AG04450 (cell line): ENCODE measurements around the gene PGAP6. TPM values are rescaled to one million over a fixed set of nuclear protein-coding genes. Genes with fewer than 3 reads are reported as not detected.
A peak's percentile ranks its signal among the peaks of the same experiment; 100 is the strongest.

Experiments used
- CTCF ChIA-PET: fragments of 300-600, 350-600 bp; formaldehyde crosslinking; extraction: SDS; loops from one replicate; lab custom pipeline; 2022; ENCODE audit warnings: antibody characterized with exemption, inconsistent platforms; lab: Charles Lee
- POLR2A ChIA-PET: fragments of 350-600 bp; formaldehyde crosslinking; extraction: SDS; loops from one replicate; lab custom pipeline; 2021; ENCODE audit warnings: antibody characterized with exemption, inconsistent platforms; lab: Yijun Ruan, JAX
- DNase-seq: peaks from one replicate; pipeline ENCODE4 v3.0.0-alpha.2; 2011; ENCODE audit warnings: low read depth, low spot score
- H3K27ac ChIP-seq: one replicate; pipeline ENCODE4 v1.5.1; 2012; ENCODE audit warnings: low read depth, low read length, control low read depth
- H3K27me3 ChIP-seq: one replicate; pipeline ENCODE4 v1.6.0; 2012; ENCODE audit warnings: low read length; ENCODE audit not compliant: control insufficient read depth, insufficient read depth
- H3K4me3 ChIP-seq: 2 replicates; pipeline ENCODE4 v1.5.1; 2011; ENCODE audit warnings: mild to moderate bottlenecking, low read depth, low read length, control low read depth
- H3K9me3 ChIP-seq: 2 replicates; pipeline ENCODE4 v1.5.1; 2012; ENCODE audit warnings: low read length; ENCODE audit not compliant: control insufficient read depth, insufficient read depth
- polyA plus RNA-seq: library from polyadenylated mRNA; depleted of rRNA; stranded (reverse); fragments of >200 nt; gene quantifications from 2 replicates; pipeline ENCODE4 v1.2.3, GENCODE V29; 2011
- TF ChIP-seq, protein P1 (sequence below): IDR thresholded peaks from 2 replicates; pipeline ENCODE4 v1.5.1; 2011; ENCODE audit warnings: low read depth, low read length, control low read depth, inconsistent platforms

The PGAP6 gene
- polyA plus RNA-seq, 1 experiment, result 40.8 TPM

- no peak overlapping the region for H3K27ac ChIP-seq
- ChIA-PET POLR2A (no interaction called here), CTCF (interaction anchor here (1.5 kb wide), 1 partner anchor 8 kb away, joined by 3 read pairs; no protein-coding TSS in a partner anchor)
- no peak for DNase-seq
- no peaks in the 10 kb centered on the region; the same call in 1 of the 2 replicates for H3K9me3 ChIP-seq
- no peak overlapping the region for H3K4me3 ChIP-seq
- TF ChIP-seq, protein P1, sequence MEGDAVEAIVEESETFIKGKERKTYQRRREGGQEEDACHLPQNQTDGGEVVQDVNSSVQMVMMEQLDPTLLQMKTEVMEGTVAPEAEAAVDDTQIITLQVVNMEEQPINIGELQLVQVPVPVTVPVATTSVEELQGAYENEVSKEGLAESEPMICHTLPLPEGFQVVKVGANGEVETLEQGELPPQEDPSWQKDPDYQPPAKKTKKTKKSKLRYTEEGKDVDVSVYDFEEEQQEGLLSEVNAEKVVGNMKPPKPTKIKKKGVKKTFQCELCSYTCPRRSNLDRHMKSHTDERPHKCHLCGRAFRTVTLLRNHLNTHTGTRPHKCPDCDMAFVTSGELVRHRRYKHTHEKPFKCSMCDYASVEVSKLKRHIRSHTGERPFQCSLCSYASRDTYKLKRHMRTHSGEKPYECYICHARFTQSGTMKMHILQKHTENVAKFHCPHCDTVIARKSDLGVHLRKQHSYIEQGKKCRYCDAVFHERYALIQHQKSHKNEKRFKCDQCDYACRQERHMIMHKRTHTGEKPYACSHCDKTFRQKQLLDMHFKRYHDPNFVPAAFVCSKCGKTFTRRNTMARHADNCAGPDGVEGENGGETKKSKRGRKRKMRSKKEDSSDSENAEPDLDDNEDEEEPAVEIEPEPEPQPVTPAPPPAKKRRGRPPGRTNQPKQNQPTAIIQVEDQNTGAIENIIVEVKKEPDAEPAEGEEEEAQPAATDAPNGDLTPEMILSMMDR, result no peak
- H3K27me3 ChIP-seq, result no peaks in the 10 kb centered on the region
Observed at GRCh38 chr16:354291-354881, 27.4 kb downstream of the PGAP6 start.

DNA sequence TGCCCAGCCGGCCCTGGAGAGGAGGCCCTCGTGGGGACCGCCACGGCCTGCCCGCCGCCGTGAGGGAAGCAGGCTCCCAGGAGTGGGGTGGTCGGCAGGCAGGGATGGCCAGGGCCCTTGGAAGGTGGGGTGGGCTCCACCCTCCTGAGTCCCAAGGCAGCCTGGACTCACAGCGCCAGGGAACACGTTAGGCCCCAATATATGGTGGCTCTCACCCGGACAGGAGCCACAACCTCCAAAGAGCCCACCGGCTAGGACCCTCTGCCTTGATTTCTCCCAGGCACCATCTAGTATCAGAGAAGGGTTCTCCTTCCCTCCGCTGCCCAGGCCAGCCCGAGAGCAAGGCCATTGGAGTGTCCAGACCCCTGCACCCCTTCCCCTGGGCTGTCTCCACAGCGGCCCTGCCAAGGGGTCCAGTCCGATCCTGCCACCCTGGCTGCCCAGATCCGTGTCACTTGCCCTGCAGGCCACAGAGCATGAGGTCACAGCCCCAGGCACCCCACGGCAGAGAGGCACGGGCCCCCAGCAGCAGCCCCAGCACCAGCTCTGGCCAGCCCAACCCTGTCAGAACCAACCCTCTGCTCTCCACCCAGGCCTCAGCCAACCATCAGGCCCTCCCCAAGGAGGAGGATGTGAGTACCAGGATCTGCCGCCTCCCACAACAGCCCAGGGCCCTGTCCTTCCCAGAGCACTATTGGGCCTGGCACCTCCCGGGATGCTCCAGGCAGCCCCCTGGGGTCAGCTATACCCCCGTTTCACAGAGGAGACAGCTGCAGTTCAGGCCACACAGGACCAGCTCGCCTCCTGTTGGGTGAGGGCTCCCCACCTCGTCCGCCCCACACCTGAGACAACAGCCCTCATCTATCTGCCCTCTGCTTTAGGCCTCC is 28.1 kb downstream of the PGAP6 start:
- ChIA-PET CTCF (interaction anchor here (0.6 to 1.5 kb wide), 13 partner anchors 9 to 275 kb away, joined by 3 to 13 read pairs (median 4); partner anchors contain the start of gene LUC7L), POLR2A (interaction anchor here (0.6 to 1.0 kb wide), 3 partner anchors 17 to 242 kb away, joined by 3 to 4 read pairs (median 4); partner anchors contain the start of gene MRPL28)
- Histone ChIP-seq H3K27ac (no peak overlapping the region), H3K9me3 (no peaks in the 10 kb centered on the region; the same call in 1 of the 2 replicates), H3K4me3 (peak overlapping the region; percentile 44), H3K27me3 (no peaks in the 10 kb centered on the region)
- TF ChIP-seq, protein P1, result no peak
- DNase-seq, result no peak

DNA sequence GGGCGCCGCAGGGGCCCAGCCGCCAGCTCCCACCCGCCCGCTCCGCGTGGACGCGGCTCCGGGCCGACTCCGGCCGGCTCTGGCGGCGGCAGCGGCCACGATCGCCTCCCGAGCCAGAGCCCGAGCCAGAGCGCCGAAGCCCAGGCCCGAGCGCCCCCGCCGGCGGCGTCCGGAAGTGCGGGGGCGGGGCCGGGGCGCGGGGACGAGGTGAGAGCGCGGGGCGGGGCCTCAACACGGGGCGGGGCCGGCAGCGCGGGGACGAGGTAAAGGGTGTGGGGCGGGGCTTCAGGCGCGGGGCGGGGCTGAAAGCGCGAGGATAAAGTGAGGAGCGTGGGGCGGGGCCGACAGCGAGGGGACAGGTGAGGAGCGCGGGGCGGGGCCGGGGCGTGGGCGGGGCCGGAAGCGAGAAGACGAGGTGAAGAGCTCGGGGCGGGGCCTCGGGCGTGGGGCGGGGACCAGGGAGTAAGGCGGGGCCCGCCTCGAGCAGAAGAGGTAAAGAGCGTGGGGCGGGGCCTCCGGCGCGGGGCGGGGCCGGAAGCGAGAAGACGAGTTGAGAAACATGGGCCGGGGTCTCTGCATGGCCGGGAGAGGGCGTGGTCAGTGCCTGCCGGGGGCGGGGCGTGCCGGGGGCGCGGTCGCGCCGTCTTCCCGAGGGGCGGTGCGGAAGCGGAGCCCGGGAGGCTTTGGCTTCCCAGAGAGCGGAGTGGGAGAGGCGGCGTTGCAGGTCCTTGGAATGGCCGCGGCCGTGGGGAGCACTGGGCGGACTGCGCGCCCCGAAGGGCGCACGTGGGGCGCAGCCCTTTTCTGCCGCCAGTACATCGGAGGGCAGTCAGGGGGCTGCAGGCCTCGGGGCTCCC is 29.0 kb downstream of the PGAP6 start, which contains the start of gene AXIN1:
TSS of gene AXIN1 (minus strand) at position 177 of the 857 bp plus-strand sequence. CDS start 5,698 bp downstream, outside the sequence.
- H3K27ac ChIP-seq, result no peak within 1 kb of the TSS
- H3K4me3 ChIP-seq, result peak within 1 kb of the TSS; percentile 72

DNA sequence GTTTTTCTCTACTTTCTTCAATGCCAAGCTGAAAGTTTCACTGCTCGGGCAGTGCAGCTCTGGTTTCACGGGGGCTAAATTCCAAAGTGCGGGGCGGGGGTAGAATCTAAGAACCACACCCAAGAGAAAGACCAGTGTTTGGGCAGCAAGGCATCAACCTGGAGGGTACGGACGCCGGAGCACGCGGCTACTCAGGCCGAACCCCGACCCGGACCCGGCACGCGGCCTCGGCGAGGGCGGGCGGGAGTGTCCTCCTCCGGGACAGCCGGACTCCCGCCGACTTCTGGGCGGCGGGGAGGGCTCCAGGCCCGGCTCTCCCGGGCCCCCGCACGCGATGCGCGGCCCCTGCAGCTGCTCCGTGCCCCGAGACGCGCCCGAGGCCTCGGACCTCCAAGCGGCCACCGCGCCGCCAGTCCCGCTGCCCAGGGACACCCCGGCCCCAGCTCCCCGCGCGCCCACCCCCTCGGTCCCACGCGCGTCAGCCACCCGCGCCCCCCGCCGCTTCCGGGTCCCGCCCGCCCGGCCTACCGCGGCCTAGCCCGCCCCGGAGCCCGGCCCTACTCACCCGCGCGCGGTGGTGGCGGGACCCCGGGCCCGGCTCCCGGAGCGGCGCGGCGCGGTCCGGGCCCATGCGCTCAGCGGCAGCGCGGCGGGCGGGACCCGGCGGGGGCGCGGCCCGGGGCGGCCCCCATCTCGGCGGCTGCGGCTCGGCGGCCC is 29.8 kb downstream of the PGAP6 start:
- POLR2A ChIA-PET, result interaction anchor here (0.6 to 1.0 kb wide), 7 partner anchors 10 to 240 kb away, joined by 3 to 4 read pairs (median 3); partner anchors contain the start of genes LUC7L and MRPL28
- peak overlapping the region; percentile 72 for H3K4me3 ChIP-seq
- H3K27me3 ChIP-seq, result no peaks in the 10 kb centered on the region
- DNase-seq, result no peak
- CTCF ChIA-PET, result interaction anchor here (0.6 to 1.3 kb wide), 5 partner anchors 15 to 256 kb away, joined by 3 to 4 read pairs (median 3); no protein-coding TSS in a partner anchor
- H3K27ac ChIP-seq, result no peak overlapping the region
- TF ChIP-seq, protein P1, result no peak
- H3K9me3 ChIP-seq, result no peaks in the 10 kb centered on the region; the same call in 1 of the 2 replicates

More for the DNA sequence above, 29.0 kb downstream of the PGAP6 start, which contains the start of gene AXIN1:
- ChIA-PET POLR2A (interaction anchor here (0.6 to 1.0 kb wide), 5 partner anchors 18 to 241 kb away, joined by 3 to 4 read pairs (median 3); partner anchors contain the start of gene MRPL28), CTCF (interaction anchor here (0.6 to 1.5 kb wide), 15 partner anchors 10 to 274 kb away, joined by 3 to 13 read pairs (median 4); partner anchors contain the start of gene LUC7L)
- TF ChIP-seq, protein P1, result peak; percentile 32; the same call in 1 of the 2 replicates
- Histone ChIP-seq H3K9me3 (no peaks in the 10 kb centered on the region; the same call in 1 of the 2 replicates), H3K27me3 (no peaks in the 10 kb centered on the region)
- peak; percentile 61 for DNase-seq
